COLO668 (cell line): ENCODE data around the gene LCORL.
"Not testable (repeated sequence)": the region's sequence is repeated elsewhere in the genome, so short reads cannot be mapped to it uniquely, and the experiment has no call there.

Experiments used
- DNase-seq: peaks from one replicate; lab custom pipeline; 2025; ENCODE audit not compliant: unreplicated experiment; lab: John Stamatoyannopoulos, UW

Gene LCORL

GRCh38 chr4:18021720-18022571 is at the start of gene LCORL:
LCORL (minus strand) TSS chr4:18021755; CDS start chr4:18021751, 4 bp downstream.
- peak; percentile 99 for DNase-seq

- DNase-seq, result no peak
Observed at GRCh38 chr4:18069810-18070209, 48.3 kb upstream of the LCORL start.

GRCh38 chr4:18067031-18067430 is 45.5 kb upstream of the LCORL start:
- no peak for DNase-seq

- DNase-seq, result no peak
Observed at GRCh38 chr4:18063079-18063478, 41.5 kb upstream of the LCORL start.

GRCh38 chr4:18057821-18058533 is 36.4 kb upstream of the LCORL start:
- DNase-seq, result no peak

GRCh38 chr4:18056030-18056429 is 34.5 kb upstream of the LCORL start:
- DNase-seq, result no peak

- DNase-seq, result no peak
Observed at GRCh38 chr4:18052158-18052557, 30.6 kb upstream of the LCORL start.

- no peak for DNase-seq
Observed at GRCh38 chr4:18051281-18051680, 29.7 kb upstream of the LCORL start.

GRCh38 chr4:18050448-18050847 is 28.9 kb upstream of the LCORL start:
- no peak for DNase-seq

- DNase-seq, result no peak
Observed at GRCh38 chr4:18049446-18049845, 27.9 kb upstream of the LCORL start.

- no peak for DNase-seq
Observed at GRCh38 chr4:18042754-18043153, 21.2 kb upstream of the LCORL start.

GRCh38 chr4:18042012-18042411 is 20.5 kb upstream of the LCORL start:
- no peak for DNase-seq

GRCh38 chr4:18041114-18041513 is 19.6 kb upstream of the LCORL start:
- DNase-seq, result no peak

- no peak for DNase-seq
Observed at GRCh38 chr4:18039113-18039512, 17.6 kb upstream of the LCORL start.

- not testable (repeated sequence) for DNase-seq
Observed at GRCh38 chr4:18036369-18036768, 14.8 kb upstream of the LCORL start.

- no peak for DNase-seq
Observed at GRCh38 chr4:18034099-18034498, 12.5 kb upstream of the LCORL start.

GRCh38 chr4:18033111-18034085 is 11.8 kb upstream of the LCORL start:
- DNase-seq, result no peak

- DNase-seq, result no peak
Observed at GRCh38 chr4:18025288-18025687, 3.7 kb upstream of the LCORL start.

- DNase-seq, result no peak
Observed at GRCh38 chr4:18022572-18023050, 1.1 kb upstream of the LCORL start.

- no peak for DNase-seq
Observed at GRCh38 chr4:18021470-18021719, 160 bp downstream of the LCORL start.
